ENCODE data around the gene TTYH2. TPM values are rescaled to one million over a fixed set of nuclear protein-coding genes. Genes with fewer than 3 reads are reported as not detected.

Gene TTYH2
- total RNA-seq, 4 donors from 2014 or later: 5.5 to 7.7 (median 6.3) TPM

DNA sequence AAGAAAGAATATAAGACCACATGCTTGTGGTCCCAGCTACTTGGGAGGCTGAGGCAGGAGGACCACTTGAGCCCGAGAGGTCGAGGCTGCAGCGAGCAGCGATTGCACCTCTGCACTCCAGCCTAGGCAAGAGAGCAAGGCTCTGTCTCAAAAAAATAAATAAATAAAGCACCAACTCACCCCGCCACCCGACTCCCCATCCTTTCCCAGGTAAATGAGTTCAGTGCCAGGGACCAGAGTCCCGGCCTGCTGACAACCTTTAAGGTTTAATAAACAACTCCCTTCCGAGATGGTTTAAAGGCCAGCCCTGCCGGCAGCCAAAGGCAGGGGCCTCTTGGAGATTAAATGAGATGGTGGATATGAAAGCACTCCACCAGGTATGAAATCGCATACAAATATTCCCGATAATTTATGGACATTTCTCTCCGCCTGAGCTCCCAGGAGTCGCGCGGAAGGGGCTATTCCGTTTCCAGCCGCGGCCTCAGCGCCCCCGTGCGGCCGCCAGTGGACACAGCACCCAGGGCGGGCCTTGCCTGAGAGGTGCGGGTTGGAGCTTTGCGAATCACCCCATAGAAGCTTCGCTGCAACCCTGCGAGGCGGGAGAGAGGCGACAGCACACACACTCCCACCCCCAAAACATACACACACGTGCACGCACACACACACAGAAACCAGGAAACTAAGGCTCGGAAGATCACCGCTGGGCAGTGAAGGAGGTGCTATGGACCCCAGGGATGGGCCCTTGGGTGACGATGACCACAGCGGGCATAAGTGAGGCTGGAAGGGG lies 13.9 kb upstream of the TTYH2 start:
- Histone ChIP-seq H3K4me3 (no peak overlapping the region), H3K9me3 (no peaks in the 10 kb centered on the region), H3K27ac (no peak overlapping the region), H3K4me1 (peaks cover 0 to 18% (median 3%) of the 10 kb centered on the region in 3 donors), H3K27me3 (peaks cover 85% of the 10 kb centered on the region), H3K36me3 (peaks cover 0 to 2% of the 10 kb centered on the region in 2 donors)
- ATAC-seq: peak; percentile 54
- 36 to 40% methylated on average over 11 to 12 of the region's 35 CpGs for WGBS, 2 donors (ENCODE audit: low coverage in 1 of 2)
- no peak for TF ChIP-seq POLR2AphosphoS5 (IDR thresholded peaks at IDR 0.05)
- TF ChIP-seq, protein P1, sequence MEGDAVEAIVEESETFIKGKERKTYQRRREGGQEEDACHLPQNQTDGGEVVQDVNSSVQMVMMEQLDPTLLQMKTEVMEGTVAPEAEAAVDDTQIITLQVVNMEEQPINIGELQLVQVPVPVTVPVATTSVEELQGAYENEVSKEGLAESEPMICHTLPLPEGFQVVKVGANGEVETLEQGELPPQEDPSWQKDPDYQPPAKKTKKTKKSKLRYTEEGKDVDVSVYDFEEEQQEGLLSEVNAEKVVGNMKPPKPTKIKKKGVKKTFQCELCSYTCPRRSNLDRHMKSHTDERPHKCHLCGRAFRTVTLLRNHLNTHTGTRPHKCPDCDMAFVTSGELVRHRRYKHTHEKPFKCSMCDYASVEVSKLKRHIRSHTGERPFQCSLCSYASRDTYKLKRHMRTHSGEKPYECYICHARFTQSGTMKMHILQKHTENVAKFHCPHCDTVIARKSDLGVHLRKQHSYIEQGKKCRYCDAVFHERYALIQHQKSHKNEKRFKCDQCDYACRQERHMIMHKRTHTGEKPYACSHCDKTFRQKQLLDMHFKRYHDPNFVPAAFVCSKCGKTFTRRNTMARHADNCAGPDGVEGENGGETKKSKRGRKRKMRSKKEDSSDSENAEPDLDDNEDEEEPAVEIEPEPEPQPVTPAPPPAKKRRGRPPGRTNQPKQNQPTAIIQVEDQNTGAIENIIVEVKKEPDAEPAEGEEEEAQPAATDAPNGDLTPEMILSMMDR (IDR thresholded peaks at IDR 0.05): peak; percentile 69 to 93 (median 87)

DNA sequence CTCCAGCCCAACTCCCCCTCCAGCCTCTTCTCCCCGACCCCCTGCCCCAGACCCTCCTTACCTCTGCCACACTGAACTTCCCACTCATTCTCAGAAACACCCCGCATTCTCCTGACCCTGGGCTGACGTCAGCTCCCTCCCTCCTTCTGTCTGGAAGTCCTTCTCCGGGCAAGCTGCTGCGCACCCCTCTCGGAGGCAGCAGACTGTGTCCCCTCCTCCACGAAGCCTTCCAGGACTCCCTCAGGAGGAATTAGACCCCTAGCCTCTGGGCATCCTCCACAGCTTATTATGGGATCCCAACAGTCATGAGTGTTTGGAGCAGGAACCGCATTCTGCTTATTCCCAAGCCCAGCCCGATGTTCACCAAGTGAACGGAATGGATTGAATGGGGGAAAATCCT lies 13.3 kb upstream of the TTYH2 start:
- TF ChIP-seq POLR2A (IDR thresholded peaks at IDR 0.05) (no peak), EP300 (IDR thresholded peaks at IDR 0.05) (no peak), POLR2AphosphoS5 (IDR thresholded peaks at IDR 0.05) (no peak)
- TF ChIP-seq, protein P1 (IDR thresholded peaks at IDR 0.05): no peak
- H3K9me3 ChIP-seq: no peaks in the 10 kb centered on the region
- peaks cover 79% of the 10 kb centered on the region for H3K27me3 ChIP-seq
- no peak for ATAC-seq
- H3K4me1 ChIP-seq: peaks cover 0 to 24% (median 9%) of the 10 kb centered on the region in 3 donors
- WGBS, 2 donors (ENCODE audit: low coverage in 1 of 2): 54% methylated on average over 9 of the region's 10 CpGs; no CpG with 5 or more reads in 1 of the 2 donors
- H3K4me3 ChIP-seq: no peak overlapping the region
- H3K27ac ChIP-seq: no peak overlapping the region
- H3K36me3 ChIP-seq: peaks cover 0 to 8% of the 10 kb centered on the region in 2 donors

GRCh38 chr17:74201250-74201649 lies 12.1 kb upstream of the TTYH2 start:
- Histone ChIP-seq H3K4me3 (no peak overlapping the region), H3K27me3 (peaks cover 67% of the 10 kb centered on the region), H3K9me3 (no peaks in the 10 kb centered on the region), H3K4me1 (peaks cover 0 to 36% (median 16%) of the 10 kb centered on the region in 3 donors), H3K36me3 (peaks cover 0 to 19% of the 10 kb centered on the region in 2 donors), H3K27ac (no peak overlapping the region)
- TF ChIP-seq EP300 (IDR thresholded peaks at IDR 0.05): no peak
- TF ChIP-seq, protein P1 (IDR thresholded peaks at IDR 0.05): no peak
- ATAC-seq: no peak
- 19 to 20% methylated on average over 5 of the region's 8 CpGs for WGBS, 2 donors (ENCODE audit: low coverage in 1 of 2)

DNA sequence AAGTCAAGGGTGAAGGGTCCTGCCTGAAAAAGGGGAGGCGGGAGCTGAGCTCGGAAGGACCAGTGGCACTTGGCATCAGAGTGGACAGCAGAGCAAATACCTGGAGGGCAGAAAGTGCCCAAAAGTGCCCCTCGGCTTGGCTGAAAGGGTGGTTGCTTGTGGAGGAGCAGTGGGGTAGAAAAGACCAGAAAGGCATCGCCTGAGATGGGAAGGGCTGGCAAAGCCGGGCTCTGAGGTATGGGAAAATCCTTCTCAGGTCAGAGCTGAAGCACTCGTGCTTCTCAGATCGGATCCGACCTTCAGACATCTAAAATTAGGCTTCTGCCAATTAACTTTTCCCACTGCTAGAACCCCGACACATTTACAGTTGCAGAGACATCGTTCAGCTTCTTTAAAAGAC lies 11.4 kb upstream of the TTYH2 start:
- H3K4me1 ChIP-seq: peaks cover 0 to 43% (median 16%) of the 10 kb centered on the region in 3 donors
- WGBS, 2 donors (ENCODE audit: low coverage in 1 of 2): 57 to 72% methylated on average over 6 to 10 of the region's 10 CpGs
- H3K4me3 ChIP-seq: no peak overlapping the region
- peaks cover 0 to 25% of the 10 kb centered on the region in 2 donors for H3K36me3 ChIP-seq
- H3K9me3 ChIP-seq: no peaks in the 10 kb centered on the region
- no peak overlapping the region for H3K27ac ChIP-seq
- no peak for ATAC-seq
- H3K27me3 ChIP-seq: peaks cover 60% of the 10 kb centered on the region
- TF ChIP-seq, protein P1 (IDR thresholded peaks at IDR 0.05): no peak
- TF ChIP-seq EP300 (IDR thresholded peaks at IDR 0.05) (no peak), POLR2A (IDR thresholded peaks at IDR 0.05) (no peak), POLR2AphosphoS5 (IDR thresholded peaks at IDR 0.05) (no peak)

DNA sequence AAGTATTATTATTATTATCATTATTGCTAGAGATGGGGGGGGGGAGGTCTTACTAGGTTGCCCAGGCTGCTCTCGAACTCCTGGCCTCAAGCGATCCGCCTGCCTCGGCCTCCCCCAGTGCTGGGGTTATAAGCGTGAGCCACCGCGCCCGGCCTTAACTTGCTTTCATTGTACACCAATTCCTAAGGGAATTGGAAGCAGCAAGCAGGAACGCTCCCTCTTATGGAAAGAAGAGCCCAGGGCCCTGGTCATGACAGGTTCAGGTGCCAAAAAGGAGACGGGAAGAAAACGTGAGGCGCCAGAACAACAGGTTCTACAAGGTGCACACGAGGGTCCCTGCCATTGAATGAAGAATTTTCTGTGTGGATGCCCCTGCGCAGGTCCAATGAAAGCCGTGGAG lies 10.4 kb upstream of the TTYH2 start:
- TF ChIP-seq, protein P1 (IDR thresholded peaks at IDR 0.05): no peak
- TF ChIP-seq POLR2AphosphoS5 (IDR thresholded peaks at IDR 0.05) (no peak), POLR2A (IDR thresholded peaks at IDR 0.05) (no peak), EP300 (IDR thresholded peaks at IDR 0.05) (no peak)
- Histone ChIP-seq H3K36me3 (peaks cover 0 to 35% of the 10 kb centered on the region in 2 donors), H3K4me3 (peak overlapping the region in 1 of 2 donors; percentile 93), H3K4me1 (peaks cover 0 to 53% (median 19%) of the 10 kb centered on the region in 3 donors), H3K27ac (no peak overlapping the region), H3K27me3 (peaks cover 51% of the 10 kb centered on the region), H3K9me3 (no peaks in the 10 kb centered on the region)
- peak; percentile 4 for ATAC-seq
- WGBS, 2 donors (ENCODE audit: low coverage in 1 of 2): 0 to 8% methylated on average over 5 to 6 of the region's 15 CpGs
